Stimulated activated CD8-positive, alpha-beta memory T cell treated with anti-CD3 and anti-CD28 coated beads, Interleukin-15, amount 100 ng/mL, for 48 hours (primary cell): ENCODE data around the gene MAP3K2.
"Not testable (repeated sequence)": the region's sequence is repeated elsewhere in the genome, so short reads cannot be mapped to it uniquely, and the experiment has no call there.

ENCODE experiments used
- DNase-seq, 2 donors: peaks; one replicate each; pipeline ENCODE4 v3.0.0-alpha.2; 2020; ENCODE audit warnings: low read depth in 2 of 2

The MAP3K2 gene

GRCh38 chr2:127382831-127383230 lies 4.9 kb downstream of the MAP3K2 start:
- DNase-seq: no peak

DNA sequence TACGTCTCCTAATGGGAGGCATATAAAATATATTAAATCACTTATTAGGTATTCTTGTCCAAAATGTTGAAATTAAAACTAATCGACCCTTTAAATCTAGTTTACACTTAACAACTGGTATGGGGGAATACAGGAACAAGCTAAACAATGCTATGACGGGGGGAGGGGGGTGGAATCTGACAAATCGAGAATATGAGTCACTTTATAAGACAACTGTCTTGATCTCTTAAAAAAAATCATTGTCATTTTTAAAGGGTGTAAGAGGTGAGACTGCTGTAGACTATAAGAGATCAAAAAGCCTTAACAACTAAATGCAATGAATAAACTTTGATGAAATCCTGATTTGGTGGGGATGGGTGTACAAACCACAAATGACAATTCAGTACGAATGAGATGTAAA lies 6.0 kb downstream of the MAP3K2 start:
- DNase-seq: no peak

- DNase-seq: no peak
Observed at GRCh38 chr2:127379712-127380355, 7.9 kb downstream of the MAP3K2 start.

GRCh38 chr2:127378720-127379119 lies 9.1 kb downstream of the MAP3K2 start:
- DNase-seq: no peak

- no peak for DNase-seq
Observed at GRCh38 chr2:127377262-127377661, 10.5 kb downstream of the MAP3K2 start.

DNA sequence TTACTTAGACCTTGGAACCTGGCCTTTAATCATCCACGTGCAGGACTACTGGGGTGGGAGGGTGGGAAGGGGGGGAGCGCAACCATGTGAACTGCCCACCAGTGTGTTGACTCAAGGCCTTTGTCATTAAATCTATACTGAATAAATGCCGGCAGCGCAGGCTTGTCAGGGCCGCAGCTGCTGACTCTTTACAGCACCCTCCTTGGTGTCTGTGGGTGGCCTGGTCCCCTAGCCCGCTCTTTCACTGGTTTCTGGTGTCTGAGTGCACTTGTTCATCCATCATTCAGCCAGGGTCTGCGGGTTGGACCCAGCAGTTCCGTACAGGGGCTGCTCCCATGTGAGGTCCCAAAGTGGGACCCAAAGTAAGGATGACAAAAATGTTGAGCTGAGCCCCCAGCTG lies 11.5 kb downstream of the MAP3K2 start:
- no peak for DNase-seq

DNA sequence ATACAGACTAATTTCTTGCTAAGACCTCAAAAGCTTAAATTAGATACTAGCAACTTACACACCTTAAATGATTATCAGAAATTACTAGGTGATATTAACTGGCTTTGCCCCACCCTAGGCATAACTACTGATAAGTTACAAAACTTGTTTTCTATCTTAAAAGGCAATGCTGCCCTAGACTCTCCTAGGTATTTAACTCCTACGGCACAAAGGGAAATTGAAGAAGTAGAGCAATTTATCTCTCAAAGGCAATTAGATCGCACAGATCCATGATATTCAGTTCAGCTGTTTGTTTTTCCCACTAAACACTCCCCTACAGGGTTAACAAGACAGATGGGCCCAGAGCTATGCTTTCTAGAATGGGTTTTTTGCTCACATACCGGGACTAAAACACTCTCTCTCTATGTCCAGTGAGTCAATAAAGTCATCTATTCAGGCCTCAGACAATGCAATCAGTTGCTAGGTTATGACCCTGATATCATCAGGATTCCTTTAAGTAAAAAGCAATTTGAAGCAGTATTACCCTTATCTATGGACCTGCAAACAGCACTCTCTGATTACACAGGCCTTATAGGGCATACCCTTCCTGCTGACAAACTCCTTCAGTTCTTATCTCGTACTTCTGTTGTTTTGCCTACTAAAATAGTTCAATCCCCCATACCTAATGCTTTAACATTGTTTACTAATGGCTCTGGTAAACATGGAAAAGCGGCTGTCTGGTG lies 14.3 kb downstream of the MAP3K2 start:
- no peak for DNase-seq

- no peak for DNase-seq
Observed at GRCh38 chr2:127371037-127371436, 16.7 kb downstream of the MAP3K2 start.

- no peak for DNase-seq
Observed at GRCh38 chr2:127370010-127370409, 17.8 kb downstream of the MAP3K2 start.

- no peak for DNase-seq
Observed at GRCh38 chr2:127365211-127365643, 22.5 kb downstream of the MAP3K2 start.

GRCh38 chr2:127362971-127363370 lies 24.8 kb downstream of the MAP3K2 start:
- no peak for DNase-seq

DNA sequence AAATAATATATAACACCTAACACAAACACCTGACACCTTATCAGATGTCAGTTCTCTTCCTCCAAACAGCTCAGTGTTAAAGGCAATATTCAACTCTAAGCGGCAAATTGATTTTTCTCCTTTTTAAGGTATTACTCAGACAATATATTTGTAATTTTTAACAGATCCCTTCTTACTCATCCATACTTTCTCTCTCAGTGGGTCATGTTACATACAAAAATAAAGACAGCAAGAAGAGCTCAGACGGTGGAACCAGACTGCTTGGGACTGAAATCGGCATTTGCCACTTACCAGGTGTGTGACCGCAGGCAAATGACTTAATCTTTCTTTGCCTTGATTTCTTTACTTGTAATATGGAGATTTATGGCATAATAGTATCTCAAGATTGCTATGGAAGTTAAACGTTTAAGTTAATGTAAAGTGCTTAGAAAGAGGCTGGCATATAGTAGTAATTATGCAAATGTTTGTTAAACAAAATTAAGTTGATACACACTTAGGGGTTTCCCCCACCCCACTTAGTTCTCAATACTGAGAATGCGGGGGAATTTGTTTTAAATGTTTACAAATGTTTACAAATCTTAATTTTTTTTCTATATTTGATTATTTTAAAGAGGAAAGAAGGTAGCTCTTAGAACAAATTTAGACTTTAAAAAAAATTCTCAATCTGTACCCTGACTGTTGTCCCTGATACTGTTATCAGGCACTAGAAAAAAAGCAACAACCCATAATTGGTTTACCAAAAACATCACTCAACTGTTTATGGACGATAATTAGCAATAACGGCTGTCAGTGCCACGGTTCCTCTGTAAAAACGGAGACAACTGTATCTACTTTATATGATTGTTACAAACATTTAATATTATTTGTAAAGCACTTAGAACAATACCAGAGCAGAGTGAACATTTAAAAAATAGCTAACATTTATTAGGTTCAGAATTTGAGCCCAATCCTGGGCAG lies 25.6 kb downstream of the MAP3K2 start:
- no peak for DNase-seq

- no peak for DNase-seq
Observed at GRCh38 chr2:127360242-127360641, 27.5 kb downstream of the MAP3K2 start.

DNA sequence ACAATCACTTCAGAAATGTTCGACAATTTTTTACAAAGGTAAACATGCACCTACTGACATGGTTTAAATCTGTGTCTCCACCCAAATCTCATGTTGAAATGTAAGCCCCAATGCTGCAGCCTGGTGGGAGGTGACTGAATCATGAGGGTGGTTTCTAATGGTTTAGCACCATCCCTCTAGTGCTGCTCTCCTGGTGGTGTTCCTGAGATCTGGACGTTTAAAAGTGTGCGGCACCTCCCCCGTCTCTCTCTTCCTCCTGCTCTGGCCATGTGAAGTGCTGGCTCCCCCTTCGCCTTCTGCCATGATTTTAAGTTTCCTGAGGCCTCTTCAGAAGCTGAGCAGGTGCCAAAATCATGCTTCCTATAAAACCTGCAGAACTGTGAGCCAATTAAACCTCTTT lies 28.3 kb downstream of the MAP3K2 start:
- DNase-seq: no peak

DNA sequence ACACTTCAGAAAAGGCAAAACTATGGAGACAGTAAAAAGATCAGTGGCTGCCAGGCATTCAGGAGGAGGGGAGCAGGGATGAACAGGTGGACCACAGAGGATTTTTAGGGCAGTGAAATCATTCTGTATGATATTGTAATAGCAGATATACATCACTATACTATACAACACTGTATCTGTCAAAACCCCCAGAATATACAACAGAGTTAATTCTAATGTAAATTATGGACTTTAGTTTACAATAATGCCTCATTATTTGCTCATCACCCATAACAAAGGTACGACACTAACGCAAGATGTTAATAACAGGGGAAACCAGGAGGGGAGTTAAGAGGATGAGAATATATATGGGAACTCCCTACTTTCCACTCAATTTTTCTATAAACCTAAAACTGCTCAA lies 28.8 kb downstream of the MAP3K2 start:
- DNase-seq: no peak

- no peak for DNase-seq
Observed at GRCh38 chr2:127358044-127358443, 29.7 kb downstream of the MAP3K2 start.

DNA sequence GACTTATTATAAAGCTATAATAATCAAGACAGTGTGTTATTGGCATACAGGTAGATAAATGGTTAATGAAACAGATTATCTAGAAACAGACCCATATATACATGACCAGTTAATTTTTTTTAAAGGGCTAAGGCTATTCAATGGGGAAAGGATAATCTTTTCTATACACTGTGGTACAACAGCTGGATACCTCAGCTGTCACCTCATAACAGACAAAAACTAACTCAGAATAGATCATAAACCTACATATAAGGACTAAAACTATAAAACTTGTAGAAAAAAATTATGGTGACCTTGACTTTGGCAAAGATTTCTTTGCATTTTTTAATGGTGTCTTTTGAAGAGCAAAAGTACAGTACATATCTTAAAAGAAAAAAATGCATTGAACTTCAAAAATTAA lies 30.2 kb downstream of the MAP3K2 start:
- DNase-seq: no peak

GRCh38 chr2:127356531-127356930 lies 31.2 kb downstream of the MAP3K2 start:
- DNase-seq: no peak

GRCh38 chr2:127355407-127356008 lies 32.3 kb downstream of the MAP3K2 start:
- DNase-seq: no peak

DNA sequence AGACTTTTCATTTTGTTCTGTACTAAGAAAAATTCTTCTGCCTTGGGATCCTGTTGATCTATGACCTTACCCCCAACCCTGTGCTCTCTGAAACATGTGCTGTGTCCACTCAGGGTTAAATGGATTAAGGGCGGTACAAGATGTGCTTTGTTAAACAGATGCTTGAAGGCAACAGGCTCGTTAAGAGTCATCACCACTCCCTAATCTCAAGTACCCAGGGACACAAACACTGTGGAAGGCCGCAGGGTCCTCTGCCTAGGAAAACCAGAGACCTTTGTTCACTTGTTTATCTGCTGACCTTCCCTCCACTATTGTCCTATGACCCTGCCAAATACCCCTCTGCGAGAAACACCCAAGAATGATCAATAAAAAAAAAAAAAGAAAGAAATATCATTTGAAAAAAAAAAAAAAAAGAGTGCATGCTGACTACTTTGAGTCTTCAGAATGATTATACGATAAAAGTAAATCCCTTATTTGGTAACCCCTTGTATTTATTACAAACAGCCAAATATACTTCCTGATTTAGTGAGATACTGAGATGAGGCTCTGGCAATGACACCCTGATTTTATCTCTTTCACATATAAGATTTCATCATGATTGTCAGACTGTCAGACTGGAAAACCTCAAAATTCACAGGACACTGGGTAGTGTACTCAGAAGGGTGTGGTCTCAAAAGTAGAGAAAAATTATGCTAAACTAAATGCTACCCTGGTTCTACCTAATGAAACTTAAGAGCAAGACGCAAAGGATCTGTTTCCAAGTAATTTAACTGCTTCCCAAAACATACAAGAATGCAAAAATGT lies 33.7 kb downstream of the MAP3K2 start:
- DNase-seq: not testable (repeated sequence)

DNA sequence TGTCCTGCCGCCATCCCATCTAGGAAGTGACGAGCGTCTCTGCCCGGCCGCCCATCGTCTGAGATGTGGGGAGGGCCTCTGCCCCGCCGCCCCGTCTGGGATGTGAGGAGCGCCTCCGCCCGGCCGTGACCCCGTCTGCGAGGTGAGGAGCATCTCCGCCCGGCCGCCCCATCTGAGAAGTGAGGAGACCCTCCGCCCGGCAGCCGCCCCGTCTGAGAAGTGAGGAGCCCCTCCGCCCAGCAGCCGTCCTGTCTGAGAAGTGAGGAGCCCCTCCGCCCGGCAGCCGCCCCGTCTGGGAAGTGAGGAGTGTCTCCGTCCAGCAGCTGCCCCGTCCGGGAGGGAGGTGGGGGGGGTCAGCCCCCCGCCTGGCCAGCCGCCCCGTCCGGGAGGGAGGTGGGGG lies 34.6 kb downstream of the MAP3K2 start:
- not testable (repeated sequence) for DNase-seq
